Glutamatergic neuron (in vitro differentiated cells): ENCODE data around the gene CHD5. TPM values are rescaled to one million over a fixed set of nuclear protein-coding genes. Genes with fewer than 3 reads are reported as not detected.
"Not testable (repeated sequence)": the region's sequence is repeated elsewhere in the genome, so short reads cannot be mapped to it uniquely, and the experiment has no call there.

ENCODE experiments used
- DNase-seq: peaks from one replicate; pipeline ENCODE4 v3.0.0; 2022
- H3K27ac Mint-ChIP-seq: one replicate; pipeline ENCODE4 v1.8.0; 2020; ENCODE audit warnings: mild to moderate bottlenecking, mixed read lengths, inconsistent platforms; ENCODE audit not compliant: unreplicated experiment
- H3K27me3 Mint-ChIP-seq: one replicate; pipeline ENCODE4 v1.8.0; 2020; ENCODE audit warnings: mild to moderate bottlenecking, moderate library complexity, mixed read lengths, inconsistent platforms; ENCODE audit not compliant: unreplicated experiment
- H3K36me3 Mint-ChIP-seq: one replicate; pipeline ENCODE4 v1.8.0; 2020; ENCODE audit warnings: mild to moderate bottlenecking, mixed read lengths, inconsistent platforms; ENCODE audit not compliant: unreplicated experiment
- H3K4me1 Mint-ChIP-seq: one replicate; pipeline ENCODE4 v1.8.0; 2020; ENCODE audit warnings: mild to moderate bottlenecking, low read depth, mixed read lengths, inconsistent platforms; ENCODE audit not compliant: unreplicated experiment
- H3K4me3 Mint-ChIP-seq: one replicate; pipeline ENCODE4 v1.8.0; 2020; ENCODE audit warnings: mild to moderate bottlenecking, mixed read lengths, inconsistent platforms; ENCODE audit not compliant: unreplicated experiment
- H3K9me3 Mint-ChIP-seq: one replicate; pipeline ENCODE4 v1.8.0; 2020; ENCODE audit warnings: mild to moderate bottlenecking, moderate library complexity, mixed read lengths, inconsistent platforms; ENCODE audit not compliant: unreplicated experiment
- total RNA-seq: library from RNA; stranded (reverse); fragmentation: NEBNext Ultra II Directional; extraction: Animal tissue kit (Norgen Biotek cat#: 25700); gene quantifications from one replicate; pipeline ENCODE4 v1.2.1, GENCODE V29; 2021; ENCODE audit not compliant: unreplicated experiment
- TF ChIP-seq, protein P1 (sequence below): fragments of 200-600 bp; sonication (generic); IDR thresholded peaks from one replicate; pipeline ENCODE4 v1.5.0; 2021; ENCODE audit not compliant: partially characterized antibody, unreplicated experiment

CHD5 gene
- total RNA-seq, 1 donor from 2014 or later = 0.96 TPM

GRCh38 chr1:6221210-6221784 is 41.2 kb upstream of the CHD5 start:
- DNase-seq = no peak
- Mint-ChIP-seq H3K36me3 (no peaks in the 10 kb centered on the region), H3K27ac (no peak overlapping the region), H3K9me3 (peaks cover 7% of the 10 kb centered on the region), H3K4me3 (no peak overlapping the region), H3K4me1 (peaks cover 6% of the 10 kb centered on the region), H3K27me3 (no peaks in the 10 kb centered on the region)
- TF ChIP-seq, protein P1, sequence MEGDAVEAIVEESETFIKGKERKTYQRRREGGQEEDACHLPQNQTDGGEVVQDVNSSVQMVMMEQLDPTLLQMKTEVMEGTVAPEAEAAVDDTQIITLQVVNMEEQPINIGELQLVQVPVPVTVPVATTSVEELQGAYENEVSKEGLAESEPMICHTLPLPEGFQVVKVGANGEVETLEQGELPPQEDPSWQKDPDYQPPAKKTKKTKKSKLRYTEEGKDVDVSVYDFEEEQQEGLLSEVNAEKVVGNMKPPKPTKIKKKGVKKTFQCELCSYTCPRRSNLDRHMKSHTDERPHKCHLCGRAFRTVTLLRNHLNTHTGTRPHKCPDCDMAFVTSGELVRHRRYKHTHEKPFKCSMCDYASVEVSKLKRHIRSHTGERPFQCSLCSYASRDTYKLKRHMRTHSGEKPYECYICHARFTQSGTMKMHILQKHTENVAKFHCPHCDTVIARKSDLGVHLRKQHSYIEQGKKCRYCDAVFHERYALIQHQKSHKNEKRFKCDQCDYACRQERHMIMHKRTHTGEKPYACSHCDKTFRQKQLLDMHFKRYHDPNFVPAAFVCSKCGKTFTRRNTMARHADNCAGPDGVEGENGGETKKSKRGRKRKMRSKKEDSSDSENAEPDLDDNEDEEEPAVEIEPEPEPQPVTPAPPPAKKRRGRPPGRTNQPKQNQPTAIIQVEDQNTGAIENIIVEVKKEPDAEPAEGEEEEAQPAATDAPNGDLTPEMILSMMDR = no peak

- DNase-seq = no peak
- Mint-ChIP-seq H3K9me3 (peaks cover 8% of the 10 kb centered on the region), H3K27ac (no peak overlapping the region), H3K4me1 (peaks cover 6% of the 10 kb centered on the region), H3K4me3 (no peak overlapping the region), H3K27me3 (peaks cover 2% of the 10 kb centered on the region), H3K36me3 (no peaks in the 10 kb centered on the region)
- TF ChIP-seq, protein P1 = no peak
These were observed 40.1 kb upstream of the CHD5 start for GRCh38 chr1:6220236-6220635.

DNA sequence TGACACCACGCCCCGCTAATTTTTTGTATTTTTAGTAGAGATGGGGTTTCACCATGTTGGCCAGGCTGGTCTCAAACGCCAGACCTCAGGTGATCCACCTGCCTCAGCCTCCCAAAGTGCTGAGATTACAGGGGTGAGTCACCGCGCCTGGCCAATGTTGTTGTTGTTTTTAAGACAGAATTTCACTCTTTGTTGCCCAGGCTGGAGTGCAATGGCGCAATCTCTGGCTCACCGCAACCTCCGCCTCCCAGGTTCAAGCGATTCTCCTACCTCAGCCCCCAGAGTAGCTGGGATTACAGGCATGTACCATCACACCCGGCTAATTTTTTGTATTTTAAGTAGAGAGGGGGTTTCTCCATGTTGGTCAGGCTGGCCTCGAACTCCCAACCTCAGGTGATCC is 39.5 kb upstream of the CHD5 start:
- H3K36me3 Mint-ChIP-seq = not testable (repeated sequence)

GRCh38 chr1:6218375-6219164 is 38.4 kb upstream of the CHD5 start:
- TF ChIP-seq, protein P1 = no peak
- peak overlapping the region; percentile 70 for H3K27ac Mint-ChIP-seq
- no peaks in the 10 kb centered on the region for H3K36me3 Mint-ChIP-seq

More for the DNA sequence above, 39.5 kb upstream of the CHD5 start:
- H3K27me3 Mint-ChIP-seq, DNase-seq, H3K4me3 Mint-ChIP-seq, H3K27ac Mint-ChIP-seq, H3K9me3 Mint-ChIP-seq, H3K4me1 Mint-ChIP-seq: not testable (repeated sequence)

DNA sequence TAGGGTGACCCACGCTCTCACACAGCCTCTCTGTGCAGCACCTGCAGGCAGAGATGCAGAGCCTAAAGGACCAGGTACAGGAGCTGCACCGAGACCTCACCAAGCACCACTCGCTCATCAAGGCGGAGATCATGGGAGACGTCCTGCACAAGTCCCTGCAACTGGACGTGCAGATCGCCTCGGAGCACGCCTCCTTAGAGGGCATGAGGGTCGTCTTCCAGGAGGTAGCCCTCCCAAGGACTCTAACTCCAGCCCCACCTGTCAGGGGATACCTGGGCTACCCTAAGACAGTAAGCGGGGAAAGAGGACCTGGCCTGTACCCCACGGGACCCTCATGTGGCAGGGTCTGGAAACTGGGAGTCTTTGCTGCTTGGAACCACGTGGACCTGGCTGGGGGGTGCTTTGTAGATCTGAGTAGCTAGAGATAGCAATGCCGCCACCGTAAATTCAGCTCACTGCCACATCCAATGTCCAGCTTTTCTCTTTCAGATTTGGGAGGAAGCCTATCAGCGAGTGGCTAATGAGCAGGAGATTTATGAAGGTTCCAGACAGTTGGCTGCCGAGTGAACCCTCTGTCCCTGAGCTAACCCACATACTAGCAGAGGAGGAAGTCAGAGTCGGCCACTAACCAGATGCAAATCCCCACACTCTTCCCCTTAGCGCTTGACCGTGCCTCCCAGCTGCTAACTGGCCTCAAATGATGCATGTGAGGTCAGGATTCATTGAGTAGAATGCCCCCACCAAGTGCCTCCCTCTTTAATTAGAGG is 32.3 kb upstream of the CHD5 start:
- Mint-ChIP-seq H3K4me1 (no peaks in the 10 kb centered on the region), H3K27me3 (peaks cover 9% of the 10 kb centered on the region), H3K27ac (no peak overlapping the region), H3K4me3 (no peak overlapping the region), H3K36me3 (no peaks in the 10 kb centered on the region), H3K9me3 (peaks cover 7% of the 10 kb centered on the region)
- DNase-seq = no peak
- TF ChIP-seq, protein P1 = no peak

More at GRCh38 chr1:6218375-6219164, 38.4 kb upstream of the CHD5 start:
- peak overlapping the region; percentile 64 for H3K4me3 Mint-ChIP-seq
- H3K4me1 Mint-ChIP-seq = peaks cover 6% of the 10 kb centered on the region
- no peak for DNase-seq
- H3K9me3 Mint-ChIP-seq = peaks cover 8% of the 10 kb centered on the region
- peaks cover 2% of the 10 kb centered on the region for H3K27me3 Mint-ChIP-seq
